ENCODE data around the gene UTP11.

Gene UTP11

DNA sequence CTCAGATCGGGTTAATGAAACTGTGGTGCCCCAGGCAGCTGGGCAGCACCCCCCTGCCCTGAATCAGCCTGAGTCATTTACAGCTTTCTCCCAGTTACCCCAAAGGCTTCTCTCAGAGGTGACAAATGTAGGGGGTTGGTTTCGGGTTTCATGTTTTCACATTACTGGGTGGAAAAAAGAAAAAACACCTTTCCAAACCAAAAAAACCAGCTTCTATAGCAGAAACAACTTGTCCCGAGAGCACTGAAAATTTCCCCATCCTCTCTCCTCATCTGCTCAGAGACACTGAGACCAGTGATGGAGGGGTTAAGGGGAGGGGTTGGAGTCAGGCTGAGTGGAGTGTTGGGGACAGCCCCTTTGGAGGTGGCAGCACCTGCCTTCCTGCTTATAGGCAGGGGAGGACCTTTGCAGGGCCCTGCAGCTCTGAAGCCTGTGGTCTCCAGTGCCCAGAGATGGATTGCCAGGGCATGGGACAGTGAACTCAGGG, 15.6 kb downstream of the UTP11 start:
- H3K36me3 ChIP-seq (ENCODE audit: insufficient read depth) = no peaks in the 10 kb centered on the region
- TF ChIP-seq, protein P1, sequence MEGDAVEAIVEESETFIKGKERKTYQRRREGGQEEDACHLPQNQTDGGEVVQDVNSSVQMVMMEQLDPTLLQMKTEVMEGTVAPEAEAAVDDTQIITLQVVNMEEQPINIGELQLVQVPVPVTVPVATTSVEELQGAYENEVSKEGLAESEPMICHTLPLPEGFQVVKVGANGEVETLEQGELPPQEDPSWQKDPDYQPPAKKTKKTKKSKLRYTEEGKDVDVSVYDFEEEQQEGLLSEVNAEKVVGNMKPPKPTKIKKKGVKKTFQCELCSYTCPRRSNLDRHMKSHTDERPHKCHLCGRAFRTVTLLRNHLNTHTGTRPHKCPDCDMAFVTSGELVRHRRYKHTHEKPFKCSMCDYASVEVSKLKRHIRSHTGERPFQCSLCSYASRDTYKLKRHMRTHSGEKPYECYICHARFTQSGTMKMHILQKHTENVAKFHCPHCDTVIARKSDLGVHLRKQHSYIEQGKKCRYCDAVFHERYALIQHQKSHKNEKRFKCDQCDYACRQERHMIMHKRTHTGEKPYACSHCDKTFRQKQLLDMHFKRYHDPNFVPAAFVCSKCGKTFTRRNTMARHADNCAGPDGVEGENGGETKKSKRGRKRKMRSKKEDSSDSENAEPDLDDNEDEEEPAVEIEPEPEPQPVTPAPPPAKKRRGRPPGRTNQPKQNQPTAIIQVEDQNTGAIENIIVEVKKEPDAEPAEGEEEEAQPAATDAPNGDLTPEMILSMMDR (conservative IDR thresholded peaks at IDR 0.05; ENCODE audit: low read depth, low read length) = no peak
- no peaks in the 10 kb centered on the region for H3K79me2 ChIP-seq (ENCODE audit: insufficient read depth, low read depth)
- peak overlapping the region; percentile 98 for H3K4me2 ChIP-seq
- H3K4me3 ChIP-seq (IDR thresholded peaks at IDR 0.05; ENCODE audit: insufficient read depth, low read depth, low read length) = peak overlapping the region; percentile 16
- H3K27me3 ChIP-seq (ENCODE audit: insufficient read depth, low read depth) = no peaks in the 10 kb centered on the region
- H3K9ac ChIP-seq = peak overlapping the region; percentile 25; the same call in 1 of the 2 replicates
- peaks cover 64% of the 10 kb centered on the region for H3K4me1 ChIP-seq (ENCODE audit: low read depth, poor library complexity, severe bottlenecking)
- H3K27ac ChIP-seq = peak overlapping the region; percentile 76
- no peak overlapping the region for H2AFZ ChIP-seq (ENCODE audit: low read depth)
- no peaks in the 10 kb centered on the region for H4K20me1 ChIP-seq (ENCODE audit: insufficient read depth)

DNA sequence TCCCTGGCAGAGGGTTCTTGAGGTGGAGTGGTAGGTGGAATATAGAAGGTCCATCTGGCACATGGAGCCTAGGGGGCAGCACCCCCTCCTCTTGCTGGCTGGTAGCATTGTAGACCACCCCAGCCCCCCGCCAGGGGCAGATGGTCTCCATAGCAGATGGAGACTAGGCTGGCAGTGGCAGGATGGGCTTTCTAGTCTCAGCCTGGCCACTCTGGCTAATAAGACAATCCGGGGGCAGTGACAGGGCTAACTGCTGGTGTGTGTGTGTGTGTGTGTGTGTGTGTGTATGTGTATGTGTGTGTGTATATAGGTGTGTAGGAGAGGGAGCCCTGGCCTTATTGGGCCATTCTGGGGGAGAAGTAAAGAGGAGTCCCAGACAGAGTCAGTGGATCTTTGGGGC, 16.1 kb downstream of the UTP11 start:
- peak overlapping the region; percentile 16 for H3K4me3 ChIP-seq (IDR thresholded peaks at IDR 0.05; ENCODE audit: insufficient read depth, low read depth, low read length)
- TF ChIP-seq, protein P1 (conservative IDR thresholded peaks at IDR 0.05; ENCODE audit: low read depth, low read length) = peak; percentile 38; the same call in 1 of the 2 replicates
- no peaks in the 10 kb centered on the region for H3K27me3 ChIP-seq (ENCODE audit: insufficient read depth, low read depth)
- H3K4me1 ChIP-seq (ENCODE audit: low read depth, poor library complexity, severe bottlenecking) = peaks cover 64% of the 10 kb centered on the region
- H3K4me2 ChIP-seq = peak overlapping the region; percentile 98
- H3K79me2 ChIP-seq (ENCODE audit: insufficient read depth, low read depth) = no peaks in the 10 kb centered on the region
- H3K27ac ChIP-seq = peak overlapping the region; percentile 76
- H4K20me1 ChIP-seq (ENCODE audit: insufficient read depth) = no peaks in the 10 kb centered on the region
- peak overlapping the region; percentile 25; the same call in 1 of the 2 replicates for H3K9ac ChIP-seq
- no peaks in the 10 kb centered on the region for H3K36me3 ChIP-seq (ENCODE audit: insufficient read depth)
- H2AFZ ChIP-seq (ENCODE audit: low read depth) = no peak overlapping the region

DNA sequence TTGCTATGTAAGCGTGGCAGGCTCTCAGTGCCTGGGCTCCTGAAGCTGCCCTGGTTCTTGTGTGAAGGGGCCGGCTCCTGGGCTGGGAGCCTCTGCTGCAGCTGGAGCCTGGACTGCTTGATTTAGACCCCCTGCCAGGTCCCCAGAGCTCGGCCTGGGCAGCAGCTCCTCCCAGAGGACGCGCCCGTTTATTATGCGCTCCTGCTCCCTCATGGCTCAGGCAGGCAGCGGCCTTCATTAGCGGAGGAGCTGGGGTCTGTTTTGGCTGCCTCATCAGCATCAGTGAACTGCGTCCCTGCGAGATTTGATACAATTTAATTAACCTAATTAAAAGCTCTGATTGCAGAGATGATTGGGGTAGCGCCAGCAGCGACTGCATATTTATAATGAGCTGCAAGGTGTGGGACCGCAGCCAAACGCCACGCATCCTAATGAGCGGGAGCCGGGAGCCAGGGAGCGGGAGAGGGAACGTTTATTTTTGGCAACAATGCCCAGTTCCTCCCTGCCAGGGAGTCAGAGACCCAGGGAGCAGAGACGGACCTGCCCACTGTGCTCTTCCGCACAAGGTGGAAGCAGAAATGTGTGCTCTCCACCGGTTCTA, 16.6 kb downstream of the UTP11 start:
- peak overlapping the region; percentile 98 for H3K4me2 ChIP-seq
- H2AFZ ChIP-seq (ENCODE audit: low read depth) = no peak overlapping the region
- peak overlapping the region; percentile 76 for H3K27ac ChIP-seq
- no peaks in the 10 kb centered on the region for H4K20me1 ChIP-seq (ENCODE audit: insufficient read depth)
- no peaks in the 10 kb centered on the region for H3K27me3 ChIP-seq (ENCODE audit: insufficient read depth, low read depth)
- H3K4me1 ChIP-seq (ENCODE audit: low read depth, poor library complexity, severe bottlenecking) = peaks cover 64% of the 10 kb centered on the region
- H3K79me2 ChIP-seq (ENCODE audit: insufficient read depth, low read depth) = no peaks in the 10 kb centered on the region
- H3K9ac ChIP-seq = peak overlapping the region; percentile 53; the same call in 1 of the 2 replicates
- TF ChIP-seq, protein P1 (conservative IDR thresholded peaks at IDR 0.05; ENCODE audit: low read depth, low read length) = no peak
- no peaks in the 10 kb centered on the region for H3K36me3 ChIP-seq (ENCODE audit: insufficient read depth)
- peak overlapping the region; percentile 16 for H3K4me3 ChIP-seq (IDR thresholded peaks at IDR 0.05; ENCODE audit: insufficient read depth, low read depth, low read length)

DNA sequence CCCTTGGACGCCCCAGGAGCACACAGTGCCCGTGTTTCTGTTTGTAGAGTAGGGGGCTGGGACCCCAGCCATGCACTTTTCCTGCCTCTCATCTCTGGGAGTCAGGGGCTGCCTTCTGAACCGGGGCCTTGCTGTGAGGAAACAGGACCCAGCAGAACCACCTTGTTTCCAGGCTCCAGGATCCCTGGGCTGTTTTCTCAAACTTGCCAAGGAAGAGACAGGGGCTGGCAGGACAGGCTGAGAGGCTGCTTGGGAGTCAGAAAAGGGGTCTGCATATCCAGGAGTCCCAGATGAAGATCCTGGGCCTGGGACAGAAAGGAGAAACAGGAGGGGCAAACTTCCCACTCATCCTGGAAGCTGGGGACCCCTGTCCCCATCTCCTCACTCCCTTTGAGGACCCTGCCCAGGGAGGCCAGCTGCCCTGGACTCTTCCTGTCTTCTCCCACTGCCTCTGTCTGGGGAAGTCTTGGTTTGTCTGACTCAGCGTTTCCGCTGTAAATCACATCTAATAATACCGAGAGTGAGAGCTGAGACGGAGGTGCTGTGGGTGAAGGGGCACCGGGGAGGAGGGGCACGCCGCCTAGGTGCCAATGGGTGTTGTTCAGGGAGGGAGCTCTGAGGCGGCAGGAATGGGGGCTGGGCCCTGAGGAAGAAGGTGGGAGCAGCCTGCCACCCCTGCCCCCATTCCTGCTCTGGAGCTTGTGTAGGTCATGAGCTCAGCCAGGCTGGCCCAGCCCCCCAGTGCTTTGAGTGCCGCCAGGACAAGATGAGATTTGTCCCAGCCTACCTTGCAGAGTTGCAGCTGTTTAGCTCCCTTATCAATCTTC, 17.4 kb downstream of the UTP11 start:
- TF ChIP-seq, protein P1 (conservative IDR thresholded peaks at IDR 0.05; ENCODE audit: low read depth, low read length) = no peak
- H3K9ac ChIP-seq = peak overlapping the region; percentile 53; the same call in 1 of the 2 replicates
- no peak overlapping the region for H3K4me3 ChIP-seq (IDR thresholded peaks at IDR 0.05; ENCODE audit: insufficient read depth, low read depth, low read length)
- no peaks in the 10 kb centered on the region for H4K20me1 ChIP-seq (ENCODE audit: insufficient read depth)
- H3K4me2 ChIP-seq = peak overlapping the region; percentile 98
- H3K4me1 ChIP-seq (ENCODE audit: low read depth, poor library complexity, severe bottlenecking) = peaks cover 64% of the 10 kb centered on the region
- peak overlapping the region; percentile 50 for H2AFZ ChIP-seq (ENCODE audit: low read depth)
- H3K27me3 ChIP-seq (ENCODE audit: insufficient read depth, low read depth) = no peaks in the 10 kb centered on the region
- peak overlapping the region; percentile 76 for H3K27ac ChIP-seq
- no peaks in the 10 kb centered on the region for H3K36me3 ChIP-seq (ENCODE audit: insufficient read depth)
- no peaks in the 10 kb centered on the region for H3K79me2 ChIP-seq (ENCODE audit: insufficient read depth, low read depth)

All from KMS-11 (cell line).